ENCODE results near the gene CAPS2. TPM values are rescaled to one million over a fixed set of nuclear protein-coding genes. Genes with fewer than 3 reads are reported as not detected.
A peak's percentile ranks its signal among the peaks of the same experiment; 100 is the strongest.

CAPS2 gene
- total RNA-seq (10 to 100 TPM; 10.3 to 16.0 (median 13.0) TPM), polyA plus RNA-seq (10 to 100 TPM in 1 of 2 donors, 1 to 10 TPM in 1; 1.4 to 11.0 TPM)
- long read RNA-seq, donor 1, partial matches to known transcripts, result 0 of 5 reads
- long read RNA-seq, donor 1, other reads (novel, unspliced or antisense), result 5 of 5 reads
- long read RNA-seq, donor 2, partial matches to known transcripts, result 0 of 8 reads
- long read RNA-seq, donor 2, other reads (novel, unspliced or antisense), result 7 of 8 reads
- long read RNA-seq, donor 3, partial matches to known transcripts, result 0 of 7 reads
- long read RNA-seq, donor 3, other reads (novel, unspliced or antisense), result 7 of 7 reads

- Histone ChIP-seq H3K36me3 (no peaks in the 10 kb centered on the region), H3K27me3 (peaks cover 0 to 4% (median 0%) of the 10 kb centered on the region in 7 donors), H3K4me3 (peak within 1 kb of the TSS; percentile 46 to 76 (median 65)), H3K27ac (peak within 1 kb of the TSS in 9 of 10 donors; percentile 44 to 77 (median 73)), H3K4me1 (peaks cover 0 to 19% (median 9%) of the 10 kb centered on the region in 9 donors), H3K9me3 (no peaks in the 10 kb centered on the region)
- WGBS, 2 donors, result 3% methylated on average over 40 of the region's 40 CpGs
- intact Hi-C loops (cut with DNase I), result loop anchor here in 7 of 10 donors (5.0 to 10.0 kb wide), 5 partner anchors 55 to 177 kb away; partner anchors contain the start of genes GLIPR1L2 (in 4 of the 7) and GLIPR1 (in 2 of the 7)
- TF ChIP-seq CTCF (IDR thresholded peaks at IDR 0.05), result peak in 1 of 9 donors; percentile 10
- ATAC-seq (peak; percentile 89 to 97 (median 94)), DNase-seq (peak; percentile 81 to 82)
These were observed at the start of gene CAPS2 for GRCh38 chr12:75329918-75330826. Gene CAPS2, minus strand, starts transcription at chr12:75330324. Its CDS starts 3,826 bp downstream, at chr12:75326498.

- DNase-seq (no peak), ATAC-seq (no peak)
- no peaks in the 10 kb centered on the region for H3K36me3 ChIP-seq
- no peak for TF ChIP-seq CTCF (IDR thresholded peaks at IDR 0.05)
- H3K4me1 ChIP-seq, result no peaks in the 10 kb centered on the region
- H3K4me3 ChIP-seq, result no peak overlapping the region
- 90 to 94% methylated on average over 1 of the region's 1 CpG for WGBS, 2 donors
- H3K9me3 ChIP-seq, result no peaks in the 10 kb centered on the region
- no peak overlapping the region for H3K27ac ChIP-seq
- intact Hi-C loops (cut with DNase I), result no loop called here
- H3K27me3 ChIP-seq, result no peaks in the 10 kb centered on the region
These were observed 48.2 kb upstream of the CAPS2 start for GRCh38 chr12:75378354-75378753.

- intact Hi-C loops (cut with DNase I), result no loop called here
- no peaks in the 10 kb centered on the region for H3K4me1 ChIP-seq
- no peak for ATAC-seq
- no peak for TF ChIP-seq CTCF (IDR thresholded peaks at IDR 0.05)
- no peaks in the 10 kb centered on the region for H3K27me3 ChIP-seq
- no peak overlapping the region for H3K27ac ChIP-seq
- 92 to 93% methylated on average over 2 of the region's 2 CpGs for WGBS, 2 donors
- no peak overlapping the region for H3K4me3 ChIP-seq
- DNase-seq, result no peak
- no peaks in the 10 kb centered on the region for H3K9me3 ChIP-seq
- H3K36me3 ChIP-seq, result no peaks in the 10 kb centered on the region
These were observed 44.8 kb upstream of the CAPS2 start for GRCh38 chr12:75374971-75375370.

- TF ChIP-seq CTCF (IDR thresholded peaks at IDR 0.05), result no peak
- no peaks in the 10 kb centered on the region for H3K36me3 ChIP-seq
- H3K27ac ChIP-seq, result no peak overlapping the region
- DNase-seq (no peak), ATAC-seq (no peak)
- no peaks in the 10 kb centered on the region for H3K9me3 ChIP-seq
- 90 to 100% methylated on average over 1 of the region's 1 CpG for WGBS, 2 donors
- intact Hi-C loops (cut with DNase I), result no loop called here
- peaks cover 0 to 8% (median 0%) of the 10 kb centered on the region in 9 donors for H3K4me1 ChIP-seq
- no peaks in the 10 kb centered on the region for H3K27me3 ChIP-seq
- no peak overlapping the region for H3K4me3 ChIP-seq
These were observed 36.5 kb upstream of the CAPS2 start for GRCh38 chr12:75366629-75367028.

Measured in heart right ventricle (tissue), 16 donors.